ENCODE results near the gene DNAJB13. TPM values are rescaled to one million over a fixed set of nuclear protein-coding genes. Genes with fewer than 3 reads are reported as not detected.

Gene DNAJB13
- total RNA-seq, 1 donor from 2014 or later, result under 0.01 TPM

- H3K36me3 ChIP-seq (ENCODE audit: control insufficient read depth, insufficient read depth, low read length), result no peaks in the 10 kb centered on the region
- H3K4me3 ChIP-seq (ENCODE audit: low read depth, low read length), result no peak overlapping the region
- DNase-seq (ENCODE audit: low read depth) (no peak), FAIRE-seq (no peak)
- no peak for TF ChIP-seq CTCF (IDR thresholded peaks at IDR 0.05; ENCODE audit: insufficient read depth, low read length, severe bottlenecking)
- no peaks in the 10 kb centered on the region for H3K27me3 ChIP-seq (ENCODE audit: control insufficient read depth, insufficient read depth, low read length)
Observed at GRCh38 chr11:74010306-74011300, 59.8 kb downstream of the DNAJB13 start.

- no peak for FAIRE-seq
- TF ChIP-seq CTCF (IDR thresholded peaks at IDR 0.05; ENCODE audit: insufficient read depth, low read length, severe bottlenecking), result no peak
- H3K4me3 ChIP-seq (ENCODE audit: low read depth, low read length), result no peak overlapping the region
- no peak for DNase-seq (ENCODE audit: low read depth)
- H3K36me3 ChIP-seq (ENCODE audit: control insufficient read depth, insufficient read depth, low read length), result no peaks in the 10 kb centered on the region
- H3K27me3 ChIP-seq (ENCODE audit: control insufficient read depth, insufficient read depth, low read length), result no peaks in the 10 kb centered on the region
Observed at GRCh38 chr11:74011360-74012073, 60.7 kb downstream of the DNAJB13 start.

GRCh38 chr11:74012074-74012809, 61.4 kb downstream of the DNAJB13 start:
- no peak for FAIRE-seq
- TF ChIP-seq CTCF (IDR thresholded peaks at IDR 0.05; ENCODE audit: insufficient read depth, low read length, severe bottlenecking), result no peak

GRCh38 chr11:74013141-74013540, 62.3 kb downstream of the DNAJB13 start:
- Histone ChIP-seq H3K4me3 (ENCODE audit: low read depth, low read length) (no peak overlapping the region), H3K27me3 (ENCODE audit: control insufficient read depth, insufficient read depth, low read length) (no peaks in the 10 kb centered on the region), H3K36me3 (ENCODE audit: control insufficient read depth, insufficient read depth, low read length) (no peaks in the 10 kb centered on the region)
- no peak for TF ChIP-seq CTCF (IDR thresholded peaks at IDR 0.05; ENCODE audit: insufficient read depth, low read length, severe bottlenecking)
- FAIRE-seq (no peak), DNase-seq (ENCODE audit: low read depth) (no peak)

More at GRCh38 chr11:74012074-74012809, 61.4 kb downstream of the DNAJB13 start:
- no peak overlapping the region for H3K4me3 ChIP-seq (ENCODE audit: low read depth, low read length)
- H3K27me3 ChIP-seq (ENCODE audit: control insufficient read depth, insufficient read depth, low read length), result no peaks in the 10 kb centered on the region
- no peaks in the 10 kb centered on the region for H3K36me3 ChIP-seq (ENCODE audit: control insufficient read depth, insufficient read depth, low read length)
- DNase-seq (ENCODE audit: low read depth), result no peak

- DNase-seq (ENCODE audit: low read depth), result no peak
- no peak for TF ChIP-seq CTCF (IDR thresholded peaks at IDR 0.05; ENCODE audit: insufficient read depth, low read length, severe bottlenecking)
- Histone ChIP-seq H3K27me3 (ENCODE audit: control insufficient read depth, insufficient read depth, low read length) (no peaks in the 10 kb centered on the region), H3K36me3 (ENCODE audit: control insufficient read depth, insufficient read depth, low read length) (no peaks in the 10 kb centered on the region), H3K4me3 (ENCODE audit: low read depth, low read length) (no peak overlapping the region)
- FAIRE-seq, result no peak
Observed at GRCh38 chr11:74014880-74015279, 64.1 kb downstream of the DNAJB13 start.

Data from bronchial epithelial cell (primary cell).